HepG2 (cell line): ENCODE results near the gene ZNF217. TPM values are rescaled to one million over a fixed set of nuclear protein-coding genes. Genes with fewer than 3 reads are reported as not detected.
A peak's percentile ranks its signal among the peaks of the same experiment; 100 is the strongest.

ENCODE experiments used
- CREM ChIP-seq, 2 experiments: sonication (generic) in 1 of 2; formaldehyde crosslinking in 1 of 2; IDR thresholded peaks; 2 replicates each; pipeline versions ENCODE4 v1.4.0 to v1.6.1; 2016 to 2020; ENCODE audit warnings: antibody characterized with exemption in 1 of 2, mild to moderate bottlenecking in 1 of 2, missing genetic modification reagents in 1 of 2
- HDAC1 ChIP-seq: sonication (generic); formaldehyde crosslinking; IDR thresholded peaks from 2 replicates; pipeline ENCODE4 v1.5.1; 2020; ENCODE audit warnings: mild to moderate bottlenecking, missing genetic modification reagents
- HMGA1 ChIP-seq: sonication (generic); formaldehyde crosslinking; conservative IDR thresholded peaks from 2 replicates; pipeline ENCODE4 v1.4.0; 2020; ENCODE audit warnings: missing genetic modification reagents
- HOXD1 ChIP-seq: sonication (generic); formaldehyde crosslinking; IDR thresholded peaks from 2 replicates; pipeline ENCODE4 v1.5.0; 2020; ENCODE audit warnings: missing genetic modification reagents
- KDM6A ChIP-seq: IDR thresholded peaks from 2 replicates; pipeline ENCODE4 v1.6.1; 2016; ENCODE audit warnings: low read depth
- RXRB ChIP-seq: IDR thresholded peaks from 2 replicates; pipeline ENCODE4 v1.6.1; 2016; ENCODE audit warnings: borderline replicate concordance, missing genetic modification reagents, missing compliant biosample characterization
- SCMH1 ChIP-seq: sonication (generic); formaldehyde crosslinking; IDR thresholded peaks from 2 replicates; pipeline ENCODE4 v1.9.0; 2021; ENCODE audit warnings: missing genetic modification reagents, mild to moderate bottlenecking, borderline replicate concordance
- STAT5B ChIP-seq: sonication (generic); formaldehyde crosslinking; IDR thresholded peaks from 2 replicates; pipeline ENCODE4 v1.4.0; 2020; ENCODE audit warnings: missing genetic modification reagents
- ZBTB20 ChIP-seq: sonication (generic); formaldehyde crosslinking; IDR thresholded peaks from 2 replicates; pipeline ENCODE4 v1.8.1; 2023; ENCODE audit warnings: missing genetic modification reagents, low read depth, mild to moderate bottlenecking, borderline replicate concordance
- ZFP36L1 ChIP-seq: sonication (generic); formaldehyde crosslinking; IDR thresholded peaks from 2 replicates; pipeline ENCODE4 v1.8.0; 2022; ENCODE audit warnings: mild to moderate bottlenecking, missing genetic modification reagents, moderate library complexity
- ZNF101 ChIP-seq: sonication (generic); formaldehyde crosslinking; IDR thresholded peaks from 2 replicates; pipeline ENCODE4 v1.4.0; 2020; ENCODE audit warnings: mild to moderate bottlenecking, low read depth, missing genetic modification reagents, borderline replicate concordance
- ZNF160 ChIP-seq: sonication (generic); formaldehyde crosslinking; IDR thresholded peaks from 2 replicates; pipeline ENCODE4 v1.8.0; 2022; ENCODE audit warnings: mild to moderate bottlenecking, inconsistent platforms, missing genetic modification reagents
- ZNF20 ChIP-seq: sonication (generic); formaldehyde crosslinking; IDR thresholded peaks from 2 replicates; pipeline ENCODE4 v1.4.0; 2020; ENCODE audit warnings: mild to moderate bottlenecking, moderate library complexity, missing genetic modification reagents
- ZNF24 ChIP-seq: fragments of 450-650 bp; IDR thresholded peaks from 2 replicates; pipeline ENCODE4 v1.6.1; 2017; ENCODE audit warnings: antibody characterized with exemption, mild to moderate bottlenecking
- ZNF468 ChIP-seq: sonication (generic); formaldehyde crosslinking; IDR thresholded peaks from 2 replicates; pipeline ENCODE4 v1.8.0; 2022; ENCODE audit warnings: mild to moderate bottlenecking, moderate library complexity, missing genetic modification reagents
- polyA plus RNA-seq, 8 experiments: library from polyadenylated mRNA; depleted of rRNA in 3 of 8; stranded (reverse) in 7 of 8; unstranded in 1 of 8; fragments of >200 nt; fragmentation: Illumina TruSeq in 4 of 8; extraction: Trizol in 4 of 8; gene quantifications; 2 replicates each; pipeline versions ENCODE4 v1.2.1 to v1.2.3, GENCODE V29; 2011 to 2016; ENCODE audit warnings: low read depth in 4 of 8, missing spikeins in 1 of 8, mixed read lengths in 1 of 8; ENCODE audit not compliant: insufficient read depth in 1 of 8
- total RNA-seq, 5 experiments: library from RNA; depleted of rRNA; stranded (reverse); fragments of >200 nt; fragmentation: Illumina TruSeq; extraction: Trizol; gene quantifications; 2 replicates each; pipeline ENCODE4 v1.2.3, GENCODE V29; 2016; ENCODE audit warnings: low read depth in 1 of 5
- TF ChIP-seq, protein P1 (sequence below): sonication (generic); formaldehyde crosslinking; IDR thresholded peaks from 2 replicates; pipeline ENCODE4 v1.5.0; 2020; ENCODE audit warnings: missing genetic modification reagents
- TF ChIP-seq, protein P2 (sequence below): sonication (generic); formaldehyde crosslinking; IDR thresholded peaks from 2 replicates; pipeline ENCODE4 v1.8.1; 2022; ENCODE audit warnings: low read depth, mild to moderate bottlenecking, missing genetic modification reagents
- TF ChIP-seq, protein P3 (sequence below): sonication (generic); formaldehyde crosslinking; conservative IDR thresholded peaks from 2 replicates; pipeline ENCODE4 v1.4.0; 2020; ENCODE audit warnings: missing genetic modification reagents
- TF ChIP-seq, protein P4 (sequence below): sonication (generic); formaldehyde crosslinking; conservative IDR thresholded peaks from 2 replicates; pipeline ENCODE4 v1.8.1; 2023; ENCODE audit warnings: missing genetic modification reagents
- TF ChIP-seq, protein P5 (sequence below): IDR thresholded peaks from 2 replicates; pipeline ENCODE4 v1.6.1; 2016; ENCODE audit warnings: missing biosample characterization, missing genetic modification reagents, low read depth
- TF ChIP-seq, protein P6 (sequence below): sonication (generic); formaldehyde crosslinking; IDR thresholded peaks from 2 replicates; pipeline ENCODE4 v1.4.0; 2020; ENCODE audit warnings: missing genetic modification reagents

The ZNF217 gene
- total and polyA plus RNA-seq, 2 of the 13 experiments (the other 11 are each of a cell fraction or from before 2014, with no cell fraction given): 22.3 to 29.8 TPM

DNA sequence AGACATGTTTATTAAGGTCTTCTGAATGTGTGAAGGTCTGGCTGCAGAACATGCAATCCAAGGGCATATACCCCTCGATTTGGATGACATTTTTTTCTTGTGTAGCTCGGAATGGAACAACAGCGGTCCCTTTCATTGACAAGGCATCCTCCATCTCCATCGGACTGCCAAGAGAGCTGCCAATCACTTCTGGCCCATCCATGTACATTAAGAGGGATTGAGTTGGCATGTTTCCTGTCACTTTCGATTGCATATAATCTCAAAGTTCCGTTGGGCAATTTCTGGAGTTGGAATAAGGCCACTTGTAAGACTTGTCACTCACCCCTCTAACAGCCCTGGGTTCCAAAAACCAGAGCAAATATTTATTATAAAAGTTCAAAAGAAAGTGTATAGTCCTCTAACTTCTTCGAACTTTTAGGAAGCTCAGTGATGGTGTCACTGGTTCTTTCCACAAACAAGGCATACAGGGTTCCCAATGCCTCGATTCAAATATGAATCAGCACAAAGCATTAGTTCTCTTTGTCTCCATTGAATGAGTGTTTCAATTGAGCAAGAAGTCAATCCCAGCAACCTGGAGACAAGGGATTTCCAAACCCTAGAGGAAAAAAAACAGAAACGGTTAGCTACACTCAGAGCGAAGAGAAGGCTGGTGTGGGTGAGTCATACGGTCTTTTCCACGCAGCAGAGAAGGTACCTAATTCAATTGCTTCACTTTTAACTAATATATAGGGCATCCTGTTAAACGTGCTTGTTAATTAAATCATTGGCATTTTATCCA is 10.9 kb downstream of the ZNF217 start (continued):
- TF ChIP-seq, protein P1, sequence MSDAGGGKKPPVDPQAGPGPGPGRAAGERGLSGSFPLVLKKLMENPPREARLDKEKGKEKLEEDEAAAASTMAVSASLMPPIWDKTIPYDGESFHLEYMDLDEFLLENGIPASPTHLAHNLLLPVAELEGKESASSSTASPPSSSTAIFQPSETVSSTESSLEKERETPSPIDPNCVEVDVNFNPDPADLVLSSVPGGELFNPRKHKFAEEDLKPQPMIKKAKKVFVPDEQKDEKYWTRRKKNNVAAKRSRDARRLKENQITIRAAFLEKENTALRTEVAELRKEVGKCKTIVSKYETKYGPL (CRISPR knock-in tag): no peak
- TF ChIP-seq, protein P2, sequence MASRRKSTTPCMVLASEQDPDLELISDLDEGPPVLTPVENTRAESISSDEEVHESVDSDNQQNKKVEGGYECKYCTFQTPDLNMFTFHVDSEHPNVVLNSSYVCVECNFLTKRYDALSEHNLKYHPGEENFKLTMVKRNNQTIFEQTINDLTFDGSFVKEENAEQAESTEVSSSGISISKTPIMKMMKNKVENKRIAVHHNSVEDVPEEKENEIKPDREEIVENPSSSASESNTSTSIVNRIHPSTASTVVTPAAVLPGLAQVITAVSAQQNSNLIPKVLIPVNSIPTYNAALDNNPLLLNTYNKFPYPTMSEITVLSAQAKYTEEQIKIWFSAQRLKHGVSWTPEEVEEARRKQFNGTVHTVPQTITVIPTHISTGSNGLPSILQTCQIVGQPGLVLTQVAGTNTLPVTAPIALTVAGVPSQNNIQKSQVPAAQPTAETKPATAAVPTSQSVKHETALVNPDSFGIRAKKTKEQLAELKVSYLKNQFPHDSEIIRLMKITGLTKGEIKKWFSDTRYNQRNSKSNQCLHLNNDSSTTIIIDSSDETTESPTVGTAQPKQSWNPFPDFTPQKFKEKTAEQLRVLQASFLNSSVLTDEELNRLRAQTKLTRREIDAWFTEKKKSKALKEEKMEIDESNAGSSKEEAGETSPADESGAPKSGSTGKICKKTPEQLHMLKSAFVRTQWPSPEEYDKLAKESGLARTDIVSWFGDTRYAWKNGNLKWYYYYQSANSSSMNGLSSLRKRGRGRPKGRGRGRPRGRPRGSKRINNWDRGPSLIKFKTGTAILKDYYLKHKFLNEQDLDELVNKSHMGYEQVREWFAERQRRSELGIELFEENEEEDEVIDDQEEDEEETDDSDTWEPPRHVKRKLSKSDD (CRISPR knock-in tag): no peak
- TF ChIP-seq STAT5B (CRISPR knock-in tag) (no peak), HMGA1 (CRISPR knock-in tag) (no peak), ZNF160 (no peak), ZNF24 (peak; percentile 53; the same call in 1 of the 2 replicates), ZNF101 (CRISPR knock-in tag) (no peak), ZNF468 (CRISPR knock-in tag) (no peak), ZNF20 (CRISPR knock-in tag) (no peak), RXRB (CRISPR knock-in tag) (no peak; the same call in 1 of the 2 replicates), ZFP36L1 (CRISPR knock-in tag) (no peak), SCMH1 (no peak), KDM6A (CRISPR knock-in tag) (no peak), ZBTB20 (CRISPR knock-in tag) (no peak), CREM (IDR thresholded peaks at IDR 0.05) (peak; percentile 60; the same call in 1 of the 2 replicates), CREM (CRISPR knock-in tag; IDR thresholded peaks at IDR 0.05) (no peak), HOXD1 (CRISPR knock-in tag) (no peak), HDAC1 (no peak)
- TF ChIP-seq, protein P3, sequence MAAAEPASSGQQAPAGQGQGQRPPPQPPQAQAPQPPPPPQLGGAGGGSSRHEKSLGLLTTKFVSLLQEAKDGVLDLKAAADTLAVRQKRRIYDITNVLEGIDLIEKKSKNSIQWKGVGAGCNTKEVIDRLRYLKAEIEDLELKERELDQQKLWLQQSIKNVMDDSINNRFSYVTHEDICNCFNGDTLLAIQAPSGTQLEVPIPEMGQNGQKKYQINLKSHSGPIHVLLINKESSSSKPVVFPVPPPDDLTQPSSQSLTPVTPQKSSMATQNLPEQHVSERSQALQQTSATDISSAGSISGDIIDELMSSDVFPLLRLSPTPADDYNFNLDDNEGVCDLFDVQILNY (CRISPR knock-in tag): no peak
- TF ChIP-seq, protein P4, sequence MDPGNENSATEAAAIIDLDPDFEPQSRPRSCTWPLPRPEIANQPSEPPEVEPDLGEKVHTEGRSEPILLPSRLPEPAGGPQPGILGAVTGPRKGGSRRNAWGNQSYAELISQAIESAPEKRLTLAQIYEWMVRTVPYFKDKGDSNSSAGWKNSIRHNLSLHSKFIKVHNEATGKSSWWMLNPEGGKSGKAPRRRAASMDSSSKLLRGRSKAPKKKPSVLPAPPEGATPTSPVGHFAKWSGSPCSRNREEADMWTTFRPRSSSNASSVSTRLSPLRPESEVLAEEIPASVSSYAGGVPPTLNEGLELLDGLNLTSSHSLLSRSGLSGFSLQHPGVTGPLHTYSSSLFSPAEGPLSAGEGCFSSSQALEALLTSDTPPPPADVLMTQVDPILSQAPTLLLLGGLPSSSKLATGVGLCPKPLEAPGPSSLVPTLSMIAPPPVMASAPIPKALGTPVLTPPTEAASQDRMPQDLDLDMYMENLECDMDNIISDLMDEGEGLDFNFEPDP: no peak
- TF ChIP-seq, protein P5, sequence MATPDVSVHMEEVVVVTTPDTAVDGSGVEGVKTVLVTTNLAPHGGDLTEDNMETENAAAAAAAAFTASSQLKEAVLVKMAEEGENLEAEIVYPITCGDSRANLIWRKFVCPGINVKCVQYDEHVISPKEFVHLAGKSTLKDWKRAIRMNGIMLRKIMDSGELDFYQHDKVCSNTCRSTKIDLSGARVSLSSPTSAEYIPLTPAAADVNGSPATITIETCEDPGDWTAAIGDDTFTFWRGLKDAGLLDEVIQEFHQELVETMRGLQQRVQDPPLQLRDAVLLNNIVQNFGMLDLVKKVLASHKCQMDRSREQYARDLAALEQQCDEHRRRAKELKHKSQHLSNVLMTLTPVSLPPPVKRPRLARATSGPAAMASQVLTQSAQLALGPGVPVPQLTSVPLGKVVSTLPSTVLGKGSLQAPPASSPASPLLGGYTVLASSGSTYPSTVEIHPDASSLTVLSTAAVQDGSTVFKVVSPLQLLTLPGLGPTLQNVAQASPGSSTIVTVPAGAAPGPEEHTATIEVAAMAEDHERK (CRISPR knock-in tag): no peak
- TF ChIP-seq, protein P6, sequence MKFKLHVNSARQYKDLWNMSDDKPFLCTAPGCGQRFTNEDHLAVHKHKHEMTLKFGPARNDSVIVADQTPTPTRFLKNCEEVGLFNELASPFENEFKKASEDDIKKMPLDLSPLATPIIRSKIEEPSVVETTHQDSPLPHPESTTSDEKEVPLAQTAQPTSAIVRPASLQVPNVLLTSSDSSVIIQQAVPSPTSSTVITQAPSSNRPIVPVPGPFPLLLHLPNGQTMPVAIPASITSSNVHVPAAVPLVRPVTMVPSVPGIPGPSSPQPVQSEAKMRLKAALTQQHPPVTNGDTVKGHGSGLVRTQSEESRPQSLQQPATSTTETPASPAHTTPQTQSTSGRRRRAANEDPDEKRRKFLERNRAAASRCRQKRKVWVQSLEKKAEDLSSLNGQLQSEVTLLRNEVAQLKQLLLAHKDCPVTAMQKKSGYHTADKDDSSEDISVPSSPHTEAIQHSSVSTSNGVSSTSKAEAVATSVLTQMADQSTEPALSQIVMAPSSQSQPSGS: no peak
